VCaP (cell line): ENCODE results near the gene RELT.

Experiments
- H3K27ac ChIP-seq: fragments of 450-650 bp; 2 replicates; pipeline ENCODE4 v1.5.1; 2017
- CTCF ChIP-seq: fragments of 450-650 bp; conservative IDR thresholded peaks from 2 replicates; pipeline ENCODE4 v1.5.1; 2017; ENCODE audit warnings: mild to moderate bottlenecking, moderate library complexity

The RELT gene

GRCh38 chr11:73366953-73367352 is 9.2 kb upstream of the RELT start:
- TF ChIP-seq CTCF, result no peak
- peak overlapping the region; percentile 34 for H3K27ac ChIP-seq

GRCh38 chr11:73367482-73368024 is 8.6 kb upstream of the RELT start:
- peak overlapping the region; percentile 34 for H3K27ac ChIP-seq
- no peak for TF ChIP-seq CTCF

- 0 out of 2 replicates have a peak, but pooled peaks have one; percentile 14 for TF ChIP-seq CTCF
- no peak overlapping the region for H3K27ac ChIP-seq
Observed at GRCh38 chr11:73372375-73372993, 3.7 kb upstream of the RELT start.

- TF ChIP-seq CTCF, result no peak
- no peak overlapping the region for H3K27ac ChIP-seq
Observed at GRCh38 chr11:73374151-73374550, 2.0 kb upstream of the RELT start.

- H3K27ac ChIP-seq, result peak overlapping the region; percentile 74
- TF ChIP-seq CTCF, result no peak
Observed at GRCh38 chr11:73375830-73376159, 404 bp upstream of the RELT start.

- H3K27ac ChIP-seq, result peak overlapping the region; percentile 74; the same call in 1 of the 2 replicates
- TF ChIP-seq CTCF, result no peak
Observed at GRCh38 chr11:73376803-73377629, 817 bp downstream of the RELT start.

- no peak for TF ChIP-seq CTCF
- peak overlapping the region; percentile 34 for H3K27ac ChIP-seq
Observed at GRCh38 chr11:73379189-73379880, 3.1 kb downstream of the RELT start.
